ENCODE results near the gene STX5. TPM values are rescaled to one million over a fixed set of nuclear protein-coding genes. Genes with fewer than 3 reads are reported as not detected.

The STX5 gene
- polyA plus RNA-seq, 3 donors, result 36.4 to 39.6 (median 38.5) TPM

- H3K9me3 ChIP-seq (replicated peaks in 1 of 2; ENCODE audit: control insufficient read depth in 1 of 2, insufficient read depth in 1 of 2, low read length in 2 of 2), result no peaks in the 10 kb centered on the region
- peak overlapping the region; percentile 89 for H3K9ac ChIP-seq (ENCODE audit: insufficient read depth, low read length, poor library complexity, severe bottlenecking)
- H3K27me3 ChIP-seq (ENCODE audit: control insufficient read depth in 2 of 2, insufficient read depth in 2 of 2, low read length in 2 of 2), result no peaks in the 10 kb centered on the region
- TF ChIP-seq, protein P1, sequence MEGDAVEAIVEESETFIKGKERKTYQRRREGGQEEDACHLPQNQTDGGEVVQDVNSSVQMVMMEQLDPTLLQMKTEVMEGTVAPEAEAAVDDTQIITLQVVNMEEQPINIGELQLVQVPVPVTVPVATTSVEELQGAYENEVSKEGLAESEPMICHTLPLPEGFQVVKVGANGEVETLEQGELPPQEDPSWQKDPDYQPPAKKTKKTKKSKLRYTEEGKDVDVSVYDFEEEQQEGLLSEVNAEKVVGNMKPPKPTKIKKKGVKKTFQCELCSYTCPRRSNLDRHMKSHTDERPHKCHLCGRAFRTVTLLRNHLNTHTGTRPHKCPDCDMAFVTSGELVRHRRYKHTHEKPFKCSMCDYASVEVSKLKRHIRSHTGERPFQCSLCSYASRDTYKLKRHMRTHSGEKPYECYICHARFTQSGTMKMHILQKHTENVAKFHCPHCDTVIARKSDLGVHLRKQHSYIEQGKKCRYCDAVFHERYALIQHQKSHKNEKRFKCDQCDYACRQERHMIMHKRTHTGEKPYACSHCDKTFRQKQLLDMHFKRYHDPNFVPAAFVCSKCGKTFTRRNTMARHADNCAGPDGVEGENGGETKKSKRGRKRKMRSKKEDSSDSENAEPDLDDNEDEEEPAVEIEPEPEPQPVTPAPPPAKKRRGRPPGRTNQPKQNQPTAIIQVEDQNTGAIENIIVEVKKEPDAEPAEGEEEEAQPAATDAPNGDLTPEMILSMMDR (IDR thresholded peaks at IDR 0.05), result no peak
- peaks cover 48% of the 10 kb centered on the region for H3K79me2 ChIP-seq (ENCODE audit: insufficient read depth, low read length)
- DNase-seq, result peak in 2 of 3 donors; percentile 25 to 79
- H3K27me3 Mint-ChIP-seq (ENCODE audit: low read depth in 3 of 3), result peaks cover 0 to 3% (median 2%) of the 10 kb centered on the region in 3 donors
- H3K4me3 Mint-ChIP-seq, result peak overlapping the region; percentile 90 to 98
- WGBS (ENCODE audit: insufficient coverage), result 56% methylated on average over 5 of the region's 12 CpGs
- H3K27ac ChIP-seq (ENCODE audit: low read depth in 1 of 2, low read length in 2 of 2), result peak overlapping the region; percentile 98
- H3K27ac Mint-ChIP-seq, result peak overlapping the region; percentile 91 to 99 (median 98)
- peaks cover 44 to 48% of the 10 kb centered on the region in 2 donors for H3K4me1 ChIP-seq (ENCODE audit: control insufficient read depth in 1 of 2, insufficient read depth in 2 of 2, low read length in 2 of 2)
- H3K4me1 Mint-ChIP-seq, result peaks cover 38% of the 10 kb centered on the region
- H3K9me3 Mint-ChIP-seq, result no peaks in the 10 kb centered on the region
- intact Hi-C loops (cut with micrococcal nuclease), result loop anchor here in 1 of 2 donors (2.0 kb wide), 1 partner anchor 27 kb away; the partner anchor contains the start of genes STX5 and TEX54
- peaks cover 32 to 37% of the 10 kb centered on the region in 2 donors for H3K36me3 Mint-ChIP-seq
- H3K4me3 ChIP-seq (replicated peaks in 1 of 3; ENCODE audit: low read depth in 2 of 3, low read length in 3 of 3), result peak overlapping the region; percentile 75 to 97 (median 91)
- peaks cover 39% of the 10 kb centered on the region for H4K20me1 ChIP-seq (ENCODE audit: insufficient read depth, low read length)
- H3K4me2 ChIP-seq (replicated peaks; ENCODE audit: extremely low read depth, low read length, poor library complexity, severe bottlenecking), result peak overlapping the region; percentile 82
- peak overlapping the region; percentile 57 for H2AFZ ChIP-seq (ENCODE audit: insufficient read depth, low read depth, low read length, poor library complexity, severe bottlenecking)
- H3K36me3 ChIP-seq (replicated peaks in 1 of 2; ENCODE audit: control insufficient read depth in 1 of 2, insufficient read depth in 2 of 2, low read length in 2 of 2), result peaks cover 25 to 28% of the 10 kb centered on the region in 2 donors
Observed at GRCh38 chr11:62805961-62806441, 25.9 kb downstream of the STX5 start.

- Mint-ChIP-seq H3K27me3 (ENCODE audit: low read depth in 3 of 3) (peaks cover 0 to 3% (median 2%) of the 10 kb centered on the region in 3 donors), H3K4me1 (peaks cover 35% of the 10 kb centered on the region)
Observed at GRCh38 chr11:62805076-62805892, 26.6 kb downstream of the STX5 start, which contains the start of gene NXF1. NXF1 (minus strand) TSS chr11:62805440; CDS start chr11:62805356, 84 bp downstream.

More at GRCh38 chr11:62805076-62805892, 26.6 kb downstream of the STX5 start, which contains the start of gene NXF1:
- Histone ChIP-seq H4K20me1 (ENCODE audit: insufficient read depth, low read length) (peaks cover 47% of the 10 kb centered on the region), H3K79me2 (ENCODE audit: insufficient read depth, low read length) (peaks cover 55% of the 10 kb centered on the region), H3K4me2 (replicated peaks; ENCODE audit: extremely low read depth, low read length, poor library complexity, severe bottlenecking) (peak within 1 kb of the TSS; percentile 82), H3K4me1 (ENCODE audit: control insufficient read depth in 1 of 2, insufficient read depth in 2 of 2, low read length in 2 of 2) (peaks cover 44 to 48% of the 10 kb centered on the region in 2 donors), H3K9ac (ENCODE audit: insufficient read depth, low read length, poor library complexity, severe bottlenecking) (peak within 1 kb of the TSS; percentile 89), H3K27me3 (ENCODE audit: control insufficient read depth in 2 of 2, insufficient read depth in 2 of 2, low read length in 2 of 2) (no peaks in the 10 kb centered on the region), H3K4me3 (replicated peaks in 1 of 3; ENCODE audit: low read depth in 2 of 3, low read length in 3 of 3) (peak within 1 kb of the TSS; percentile 75 to 97 (median 91)), H2AFZ (ENCODE audit: insufficient read depth, low read depth, low read length, poor library complexity, severe bottlenecking) (peak within 1 kb of the TSS; percentile 57), H3K27ac (ENCODE audit: low read depth in 1 of 2, low read length in 2 of 2) (peak within 1 kb of the TSS; percentile 98), H3K9me3 (replicated peaks in 1 of 2; ENCODE audit: control insufficient read depth in 1 of 2, insufficient read depth in 1 of 2, low read length in 2 of 2) (no peaks in the 10 kb centered on the region), H3K36me3 (replicated peaks in 1 of 2; ENCODE audit: control insufficient read depth in 1 of 2, insufficient read depth in 2 of 2, low read length in 2 of 2) (peaks cover 32 to 35% of the 10 kb centered on the region in 2 donors)
- Mint-ChIP-seq H3K4me3 (peak within 1 kb of the TSS; percentile 97 to 98), H3K9me3 (no peaks in the 10 kb centered on the region), H3K36me3 (peaks cover 37 to 45% of the 10 kb centered on the region in 2 donors), H3K27ac (peak within 1 kb of the TSS; percentile 95 to 99 (median 98))
- TF ChIP-seq, protein P1 (IDR thresholded peaks at IDR 0.05), result no peak
- peak; percentile 96 to 97 (median 96) for DNase-seq
- intact Hi-C loops (cut with micrococcal nuclease), result loop anchor here in 1 of 2 donors (2.0 kb wide), 1 partner anchor 28 kb away; the partner anchor contains the start of genes STX5 and TEX54
- WGBS (ENCODE audit: insufficient coverage), result 0% methylated on average over 76 of the region's 77 CpGs

All from CD14-positive monocyte (primary cell).